Measurements from ENCODE around the gene GUCD1. TPM values are rescaled to one million over a fixed set of nuclear protein-coding genes. Genes with fewer than 3 reads are reported as not detected.

Gene GUCD1
- total and polyA plus RNA-seq, 2 of the 13 experiments (the other 11 are each of a cell fraction or from before 2014, with no cell fraction given) = 128 to 245 TPM

DNA sequence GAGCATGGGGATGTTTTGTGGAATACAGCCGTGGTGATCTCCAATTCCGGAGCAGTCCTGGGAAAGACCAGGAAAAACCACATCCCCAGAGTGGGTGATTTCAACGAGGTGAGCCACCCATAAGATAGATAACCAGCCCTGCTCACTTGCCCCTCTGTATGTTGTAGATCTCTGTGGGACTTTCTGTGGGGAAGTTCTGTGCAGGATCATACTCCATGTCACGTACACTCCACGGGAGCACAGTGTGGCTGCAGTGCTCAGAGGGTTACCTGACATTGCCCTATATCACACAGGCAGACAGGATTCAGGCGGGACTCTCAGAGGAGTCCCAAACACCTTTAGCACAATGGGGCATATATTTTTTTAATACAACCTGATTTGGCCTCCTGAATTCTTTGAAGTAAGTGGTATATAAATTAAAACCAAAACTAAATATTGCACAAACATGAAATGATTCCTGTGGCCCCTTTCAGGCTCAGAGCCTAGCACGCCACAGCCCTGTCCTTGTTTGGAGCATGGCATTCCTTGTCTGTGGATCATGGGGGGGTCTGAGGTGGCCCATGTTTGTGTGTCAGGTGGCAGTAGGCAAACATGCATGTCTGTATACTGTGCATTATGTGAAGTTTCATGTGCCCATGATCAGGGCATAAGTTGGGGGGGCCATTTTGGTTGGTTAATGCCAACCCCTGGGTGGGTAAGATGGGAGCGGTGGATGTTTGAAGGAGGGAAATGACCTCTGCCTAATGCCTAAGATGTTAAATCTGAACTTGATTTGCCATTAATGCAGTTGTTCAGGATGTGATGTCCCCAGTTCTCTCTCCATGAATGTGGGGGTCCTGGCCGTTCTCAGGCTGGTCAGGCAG is 41.3 kb downstream of the GUCD1 start:
- Histone ChIP-seq H3K4me3 (replicated peaks in 1 of 3; ENCODE audit: insufficient read depth in 1 of 3, low read depth in 2 of 3, low read length in 3 of 3) (no peak overlapping the region), H4K20me1 (ENCODE audit: insufficient read depth, low read length) (no peaks in the 10 kb centered on the region), H3K4me2 (ENCODE audit: low read depth, low read length) (peak overlapping the region; percentile 51), H2AFZ (ENCODE audit: low read length) (no peak overlapping the region), H3K27me3 (ENCODE audit: control insufficient read depth in 1 of 2, insufficient read depth in 2 of 2, low read length in 2 of 2) (no peaks in the 10 kb centered on the region), H3K27ac (ENCODE audit: extremely low read length, insufficient read depth, low read length) (peak overlapping the region; percentile 75), H3K79me2 (ENCODE audit: insufficient read depth, low read length) (no peaks in the 10 kb centered on the region), H3K4me1 (ENCODE audit: insufficient read depth, low read length) (peaks cover 100% of the 10 kb centered on the region), H3K9ac (ENCODE audit: insufficient read depth, low read depth, low read length) (peak overlapping the region; percentile 29), H3K36me3 (replicated peaks in 1 of 2; ENCODE audit: control insufficient read depth in 1 of 2, insufficient read depth in 2 of 2, low read length in 2 of 2) (no peaks in the 10 kb centered on the region), H3K9me3 (ENCODE audit: low read length) (no peaks in the 10 kb centered on the region)
- FAIRE-seq (no peak), ATAC-seq (peak; percentile 59), DNase-seq (ENCODE audit: low spot score) (no peak)
- in situ Hi-C loops (cut with HindIII; ENCODE audit: extremely low pct_ligation_motif_present, low pct_unique_long_range_greater_than_20kb) (loop anchor here (10.0 kb wide), 1 partner anchor 189 kb away; no protein-coding TSS in a partner anchor), intact Hi-C loops (cut with micrococcal nuclease; ENCODE audit: unreplicated experiment) (no loop called here)
- ChIA-PET POLR2A (interaction anchor here (0.7 to 1.5 kb wide), 10 partner anchors 8 to 41 kb away, joined by 3 to 22 read pairs (median 5); partner anchors contain the start of gene GUCD1), CTCF (ENCODE audit: low intra/inter-chr PET ratio, low total read pairs) (no interaction called here)
- BruUV-seq (replicated peaks) = no TSS peak
- WGBS (ENCODE audit: low lambda C conversion rate) = 79% methylated on average over 7 of the region's 9 CpGs
- 0 out of 2 replicates have a peak, but pooled peaks have one; percentile 12 for TF ChIP-seq SMYD3 (CRISPR knock-in tag; IDR thresholded peaks at IDR 0.05)
- peak; percentile 39; the same call in 1 of the 2 replicates for TF ChIP-seq HNRNPL (IDR thresholded peaks at IDR 0.05; ENCODE audit: low read depth, low read length)
- peak; percentile 51; the same call in 1 of the 2 replicates for TF ChIP-seq CHD4 (IDR thresholded peaks at IDR 0.05; ENCODE audit: borderline replicate concordance, low read length)
- TF ChIP-seq, protein P1, sequence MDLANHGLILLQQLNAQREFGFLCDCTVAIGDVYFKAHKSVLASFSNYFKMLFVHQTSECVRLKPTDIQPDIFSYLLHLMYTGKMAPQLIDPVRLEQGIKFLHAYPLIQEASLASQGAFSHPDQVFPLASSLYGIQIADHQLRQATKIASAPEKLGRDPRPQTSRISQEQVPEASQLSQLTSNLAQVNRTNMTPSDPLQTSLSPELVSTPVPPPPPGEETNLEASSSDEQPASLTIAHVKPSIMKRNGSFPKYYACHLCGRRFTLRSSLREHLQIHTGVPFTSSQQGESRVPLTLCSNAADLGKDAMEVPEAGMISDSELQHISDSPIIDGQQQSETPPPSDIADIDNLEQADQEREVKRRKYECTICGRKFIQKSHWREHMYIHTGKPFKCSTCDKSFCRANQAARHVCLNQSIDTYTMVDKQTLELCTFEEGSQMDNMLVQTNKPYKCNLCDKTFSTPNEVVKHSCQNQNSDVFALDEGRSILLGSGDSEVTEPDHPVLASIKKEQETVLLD (CRISPR knock-in tag; IDR thresholded peaks at IDR 0.05; ENCODE audit: low read depth) = no peak
- peak; percentile 19; the same call in 1 of the 2 replicates for TF ChIP-seq TOPORS (CRISPR knock-in tag; IDR thresholded peaks at IDR 0.05)
- no peak for TF ChIP-seq GTF2F1 (IDR thresholded peaks at IDR 0.05; ENCODE audit: low read length)
- no peak for TF ChIP-seq ISX (CRISPR knock-in tag; conservative IDR thresholded peaks at IDR 0.05)
- 0 out of 2 replicates have a peak, but pooled peaks have one; percentile 55 for TF ChIP-seq ZNF354B (CRISPR knock-in tag; IDR thresholded peaks at IDR 0.05)
- no peak for TF ChIP-seq NONO (IDR thresholded peaks at IDR 0.05)
- peak; percentile 3; the same call in 1 of the 2 replicates for TF ChIP-seq NONO (CRISPR knock-in tag; conservative IDR thresholded peaks at IDR 0.05)
- TF ChIP-seq ZNF703 (CRISPR knock-in tag; IDR thresholded peaks at IDR 0.05; ENCODE audit: borderline replicate concordance) = no peak
- TF ChIP-seq, protein P2, sequence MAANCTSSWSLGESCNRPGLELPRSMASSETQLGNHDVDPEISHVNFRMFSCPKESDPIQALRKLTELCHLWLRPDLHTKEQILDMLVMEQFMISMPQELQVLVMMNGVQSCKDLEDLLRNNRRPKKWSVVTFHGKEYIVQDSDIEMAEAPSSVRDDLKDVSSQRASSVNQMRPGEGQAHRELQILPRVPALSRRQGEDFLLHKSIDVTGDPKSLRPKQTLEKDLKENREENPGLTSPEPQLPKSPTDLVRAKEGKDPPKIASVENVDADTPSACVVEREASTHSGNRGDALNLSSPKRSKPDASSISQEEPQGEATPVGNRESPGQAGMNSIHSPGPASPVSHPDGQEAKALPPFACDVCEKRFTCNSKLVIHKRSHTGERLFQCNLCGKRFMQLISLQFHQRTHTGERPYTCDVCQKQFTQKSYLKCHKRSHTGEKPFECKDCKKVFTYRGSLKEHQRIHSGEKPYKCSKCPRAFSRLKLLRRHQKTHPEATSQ (CRISPR knock-in tag; IDR thresholded peaks at IDR 0.05; ENCODE audit: borderline replicate concordance) = 0 out of 2 replicates have a peak, but pooled peaks have one; percentile 16
- TF ChIP-seq ZNF510 (CRISPR knock-in tag; IDR thresholded peaks at IDR 0.05; ENCODE audit: low read depth) = 0 out of 2 replicates have a peak, but pooled peaks have one; percentile 3
- TF ChIP-seq, protein P3, sequence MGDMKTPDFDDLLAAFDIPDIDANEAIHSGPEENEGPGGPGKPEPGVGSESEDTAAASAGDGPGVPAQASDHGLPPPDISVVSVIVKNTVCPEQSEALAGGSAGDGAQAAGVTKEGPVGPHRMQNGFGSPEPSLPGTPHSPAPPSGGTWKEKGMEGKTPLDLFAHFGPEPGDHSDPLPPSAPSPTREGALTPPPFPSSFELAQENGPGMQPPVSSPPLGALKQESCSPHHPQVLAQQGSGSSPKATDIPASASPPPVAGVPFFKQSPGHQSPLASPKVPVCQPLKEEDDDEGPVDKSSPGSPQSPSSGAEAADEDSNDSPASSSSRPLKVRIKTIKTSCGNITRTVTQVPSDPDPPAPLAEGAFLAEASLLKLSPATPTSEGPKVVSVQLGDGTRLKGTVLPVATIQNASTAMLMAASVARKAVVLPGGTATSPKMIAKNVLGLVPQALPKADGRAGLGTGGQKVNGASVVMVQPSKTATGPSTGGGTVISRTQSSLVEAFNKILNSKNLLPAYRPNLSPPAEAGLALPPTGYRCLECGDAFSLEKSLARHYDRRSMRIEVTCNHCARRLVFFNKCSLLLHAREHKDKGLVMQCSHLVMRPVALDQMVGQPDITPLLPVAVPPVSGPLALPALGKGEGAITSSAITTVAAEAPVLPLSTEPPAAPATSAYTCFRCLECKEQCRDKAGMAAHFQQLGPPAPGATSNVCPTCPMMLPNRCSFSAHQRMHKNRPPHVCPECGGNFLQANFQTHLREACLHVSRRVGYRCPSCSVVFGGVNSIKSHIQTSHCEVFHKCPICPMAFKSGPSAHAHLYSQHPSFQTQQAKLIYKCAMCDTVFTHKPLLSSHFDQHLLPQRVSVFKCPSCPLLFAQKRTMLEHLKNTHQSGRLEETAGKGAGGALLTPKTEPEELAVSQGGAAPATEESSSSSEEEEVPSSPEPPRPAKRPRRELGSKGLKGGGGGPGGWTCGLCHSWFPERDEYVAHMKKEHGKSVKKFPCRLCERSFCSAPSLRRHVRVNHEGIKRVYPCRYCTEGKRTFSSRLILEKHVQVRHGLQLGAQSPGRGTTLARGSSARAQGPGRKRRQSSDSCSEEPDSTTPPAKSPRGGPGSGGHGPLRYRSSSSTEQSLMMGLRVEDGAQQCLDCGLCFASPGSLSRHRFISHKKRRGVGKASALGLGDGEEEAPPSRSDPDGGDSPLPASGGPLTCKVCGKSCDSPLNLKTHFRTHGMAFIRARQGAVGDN (CRISPR knock-in tag; IDR thresholded peaks at IDR 0.05) = 0 out of 2 replicates have a peak, but pooled peaks have one; percentile 75
- TF ChIP-seq ADNP (CRISPR knock-in tag; IDR thresholded peaks at IDR 0.05) = no peak
- peak; percentile 61; the same call in 1 of the 2 replicates for TF ChIP-seq ZC3H4 (CRISPR knock-in tag; IDR thresholded peaks at IDR 0.05; ENCODE audit: borderline replicate concordance)
